DOHH2 (cell line): ENCODE measurements around the gene PHYH.
"Not testable (repeated sequence)": the region's sequence is repeated elsewhere in the genome, so short reads cannot be mapped to it uniquely, and the experiment has no call there.

Experiments used
- H3F3A ChIP-seq: fragments of 200-600 bp; sonication (generic), shearing (Covaris generic); 2 replicates; pipeline ENCODE4 v1.6.0; 2016; ENCODE audit warnings: antibody characterized with exemption, mild to moderate bottlenecking; ENCODE audit not compliant: control insufficient read depth, insufficient read depth
- H3K27ac ChIP-seq: fragments of 200-600 bp; sonication (generic); 2 replicates; pipeline ENCODE4 v1.5.1; 2014; ENCODE audit warnings: low read depth, mild to moderate bottlenecking, low read length, moderate library complexity
- H3K27me3 ChIP-seq: fragments of 200-600 bp; sonication (generic); 2 replicates; pipeline ENCODE4 v1.6.1; 2014; ENCODE audit warnings: mild to moderate bottlenecking, low read length, mixed read lengths; ENCODE audit not compliant: control insufficient read depth
- H3K36me3 ChIP-seq: fragments of 200-600 bp; sonication (generic); 2 replicates; pipeline ENCODE4 v1.6.1; 2014; ENCODE audit warnings: mild to moderate bottlenecking, low read length, moderate library complexity, mixed read lengths; ENCODE audit not compliant: control insufficient read depth
- H3K4me1 ChIP-seq: fragments of 200-600 bp; sonication (generic); 2 replicates; pipeline ENCODE4 v1.6.1; 2014; ENCODE audit warnings: mild to moderate bottlenecking, low read length, mixed read lengths; ENCODE audit not compliant: control insufficient read depth
- H3K4me2 ChIP-seq: fragments of 200-600 bp; sonication (generic); 2 replicates; pipeline ENCODE4 v1.6.0; 2014; ENCODE audit warnings: mild to moderate bottlenecking, low read length, moderate library complexity
- H3K4me3 ChIP-seq: fragments of 200-600 bp; sonication (generic); 2 replicates; pipeline ENCODE4 v1.5.1; 2014; ENCODE audit warnings: mild to moderate bottlenecking, low read length, mixed read lengths
- H3K79me2 ChIP-seq: fragments of 200-600 bp; sonication (generic); 2 replicates; pipeline ENCODE4 v1.6.1; 2014; ENCODE audit warnings: mild to moderate bottlenecking, low read length, mixed read lengths; ENCODE audit not compliant: control insufficient read depth
- H3K9me2 ChIP-seq: fragments of 200-600 bp; sonication (generic); replicated peaks from 2 replicates; pipeline ENCODE4 v1.6.1; 2014; ENCODE audit warnings: mild to moderate bottlenecking, low read length, mixed read lengths; ENCODE audit not compliant: control insufficient read depth
- H3K9me3 ChIP-seq: fragments of 200-600 bp; sonication (generic); 2 replicates; pipeline ENCODE4 v1.6.1; 2014; ENCODE audit warnings: antibody characterized with exemption, low read length, mixed read lengths; ENCODE audit not compliant: control insufficient read depth, insufficient read depth
- H4K20me1 ChIP-seq: fragments of 200-600 bp; sonication (generic); 2 replicates; pipeline ENCODE4 v1.6.0; 2014; ENCODE audit warnings: low read depth, mild to moderate bottlenecking, antibody characterized with exemption, low read length, moderate library complexity; ENCODE audit not compliant: control insufficient read depth, insufficient read depth
- CTCF ChIP-seq: fragments of 200-600 bp; sonication (generic); IDR thresholded peaks from one replicate; pipeline ENCODE4 v1.5.1; 2014; ENCODE audit warnings: antibody characterized with exemption, mild to moderate bottlenecking, low read depth, low read length; ENCODE audit not compliant: poor library complexity, severe bottlenecking
- EZH2phosphoT487 ChIP-seq: fragments of 200-600 bp; sonication (generic); IDR thresholded peaks from 2 replicates; pipeline ENCODE4 v1.6.1; 2017; ENCODE audit warnings: borderline replicate concordance, mild to moderate bottlenecking, antibody characterized with exemption, low read length, moderate library complexity, mixed read lengths

The PHYH gene

GRCh38 chr10:13247784-13248183 lies 52.1 kb downstream of the PHYH start:
- Histone ChIP-seq H3K9me3 (no peaks in the 10 kb centered on the region), H3K4me2 (no peak overlapping the region), H3F3A (no peaks in the 10 kb centered on the region), H4K20me1 (no peaks in the 10 kb centered on the region), H3K27ac (no peak overlapping the region), H3K4me1 (peaks cover 16% of the 10 kb centered on the region), H3K9me2 (no peaks in the 10 kb centered on the region), H3K4me3 (no peak overlapping the region), H3K36me3 (no peaks in the 10 kb centered on the region), H3K79me2 (no peaks in the 10 kb centered on the region), H3K27me3 (no peaks in the 10 kb centered on the region)
- no peak for TF ChIP-seq CTCF
- TF ChIP-seq EZH2phosphoT487 = no peak

- Histone ChIP-seq H3K36me3 (no peaks in the 10 kb centered on the region), H3K79me2 (no peaks in the 10 kb centered on the region), H3K4me1 (peaks cover 11% of the 10 kb centered on the region), H3F3A (no peaks in the 10 kb centered on the region), H3K4me3 (no peak overlapping the region), H3K27me3 (no peaks in the 10 kb centered on the region), H3K9me3 (no peaks in the 10 kb centered on the region), H4K20me1 (no peaks in the 10 kb centered on the region), H3K27ac (no peak overlapping the region), H3K9me2 (no peaks in the 10 kb centered on the region), H3K4me2 (no peak overlapping the region)
- TF ChIP-seq CTCF (no peak), EZH2phosphoT487 (no peak)
These were observed 52.6 kb downstream of the PHYH start for GRCh38 chr10:13247246-13247645.

- not testable (repeated sequence) for H3K9me3 ChIP-seq, H3K4me2 ChIP-seq, H3K4me1 ChIP-seq, H3F3A ChIP-seq, H3K36me3 ChIP-seq, H4K20me1 ChIP-seq, H3K27ac ChIP-seq, H3K9me2 ChIP-seq, H3K4me3 ChIP-seq, H3K27me3 ChIP-seq, H3K79me2 ChIP-seq
These were observed 57.6 kb downstream of the PHYH start for GRCh38 chr10:13242260-13242659.

GRCh38 chr10:13241613-13242012 lies 58.3 kb downstream of the PHYH start:
- no peaks in the 10 kb centered on the region for H3K36me3 ChIP-seq
- H3K9me3 ChIP-seq = no peaks in the 10 kb centered on the region
- no peaks in the 10 kb centered on the region for H3K9me2 ChIP-seq
- TF ChIP-seq CTCF = no peak
- no peak for TF ChIP-seq EZH2phosphoT487
- no peaks in the 10 kb centered on the region for H3K4me1 ChIP-seq
- no peak overlapping the region for H3K4me2 ChIP-seq
- no peak overlapping the region for H3K27ac ChIP-seq
- H3K27me3 ChIP-seq = no peaks in the 10 kb centered on the region
- H4K20me1 ChIP-seq = no peaks in the 10 kb centered on the region
- H3K79me2 ChIP-seq = no peaks in the 10 kb centered on the region
- no peaks in the 10 kb centered on the region for H3F3A ChIP-seq
- H3K4me3 ChIP-seq = no peak overlapping the region
